K562 (cell line): ENCODE results near the gene TEX48.

Experiments used
- FOS ChIP-seq: IDR thresholded peaks from 3 replicates; pipeline ENCODE4 v1.6.1; 2011; ENCODE audit not compliant: insufficient read length; ENCODE audit errors: extremely low read depth
- HCFC1 ChIP-seq: IDR thresholded peaks from 2 replicates; pipeline ENCODE4 v1.6.1; 2012; ENCODE audit warnings: low read depth, low read length, improper control_type of control experiment
- JUNB ChIP-seq: fragments of 450-650 bp; formaldehyde crosslinking; conservative IDR thresholded peaks from 2 replicates; pipeline ENCODE4 v1.4.0; 2020; ENCODE audit warnings: mild to moderate bottlenecking
- KAT7 ChIP-seq: sonication (generic); formaldehyde crosslinking; IDR thresholded peaks from 2 replicates; pipeline ENCODE4 v1.8.0; 2022; ENCODE audit warnings: missing genetic modification reagents, mild to moderate bottlenecking, borderline replicate concordance
- NR0B1 ChIP-seq: fragments of 450-650 bp; IDR thresholded peaks from one replicate; pipeline ENCODE4 v1.6.1; 2018; ENCODE audit warnings: mild to moderate bottlenecking, moderate library complexity; ENCODE audit not compliant: partially characterized antibody
- ZNF518B ChIP-seq: fragments of 250-450 bp; sonication (Bioruptor Pico); IDR thresholded peaks from 2 replicates; pipeline ENCODE4 v1.5.0; 2021; ENCODE audit warnings: mild to moderate bottlenecking, moderate library complexity

GRCh38 chr9:114671605-114672004 lies 10.4 kb downstream of the TEX48 start:
- TF ChIP-seq JUNB (CRISPR knock-in tag) = no peak
- no peak for TF ChIP-seq ZNF518B (CRISPR knock-in tag)
- TF ChIP-seq KAT7 (CRISPR knock-in tag) = no peak
- TF ChIP-seq HCFC1 = no peak
- no peak for TF ChIP-seq NR0B1
- TF ChIP-seq FOS = no peak
